ENCODE data around the gene CCHCR1. TPM values are rescaled to one million over a fixed set of nuclear protein-coding genes. Genes with fewer than 3 reads are reported as not detected.

The CCHCR1 gene
- total RNA-seq, 1 donor from 2014 or later = 50.5 TPM

DNA sequence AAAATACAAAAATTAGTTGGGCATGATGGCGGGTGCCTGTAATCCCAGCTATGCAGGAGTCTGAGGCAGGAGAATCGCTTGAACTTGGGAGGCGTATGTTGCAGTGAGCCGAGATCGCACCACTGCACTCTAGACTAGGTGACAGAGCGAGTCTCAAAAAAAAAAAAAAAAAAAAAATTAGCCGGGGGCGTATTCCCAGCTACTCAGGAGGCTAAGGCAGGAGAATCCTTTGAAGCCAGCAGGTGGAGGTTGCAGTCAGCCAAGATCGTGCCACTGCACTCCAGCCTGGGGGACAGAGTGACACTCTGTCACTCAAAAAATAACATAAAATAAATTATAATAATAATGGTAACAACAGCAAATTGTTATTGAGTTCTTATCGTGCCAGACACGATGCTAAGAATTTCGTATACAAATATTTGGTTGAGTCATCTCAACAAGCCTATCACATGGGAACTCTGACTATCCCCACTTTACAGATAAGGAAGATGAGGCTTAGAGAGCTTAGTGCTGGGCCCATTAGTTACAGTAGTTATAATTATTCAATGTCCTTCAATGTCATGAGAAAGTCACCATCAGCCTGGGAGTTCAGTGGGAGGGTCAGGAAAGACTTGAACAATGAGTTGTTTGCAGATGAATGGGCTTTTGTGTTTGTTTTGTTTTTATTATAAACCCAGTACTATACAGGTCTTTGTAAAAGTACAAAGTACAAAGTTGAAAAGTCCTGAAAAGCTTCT is 64.7 kb downstream of the CCHCR1 start:
- no peak for DNase-seq (ENCODE audit: low spot score)
- intact Hi-C loops (cut with micrococcal nuclease) = no loop called here
- H3K27ac Mint-ChIP-seq = no peak overlapping the region
- peaks cover 4% of the 10 kb centered on the region for H3K27me3 Mint-ChIP-seq (ENCODE audit: low read depth)
- H3K4me1 Mint-ChIP-seq (ENCODE audit: low read depth) = peaks cover 16% of the 10 kb centered on the region
- no peak overlapping the region for H3K4me3 Mint-ChIP-seq (ENCODE audit: low read depth)
- H3K36me3 Mint-ChIP-seq (ENCODE audit: low read depth) = no peaks in the 10 kb centered on the region
- H3K9me3 Mint-ChIP-seq = no peaks in the 10 kb centered on the region

Other genes with a start within 250 kb of the CCHCR1 start
- gene GTF2H4, start 249.6 kb downstream of the CCHCR1 start, total RNA-seq = 56.8 and 58.3 TPM in 2 replicates
- gene VARS2, start 243.6 kb downstream of the CCHCR1 start, total RNA-seq = 67.0 and 75.0 TPM in 2 replicates
- gene SFTA2, start 225.6 kb downstream of the CCHCR1 start, total RNA-seq = not detected in 2 replicates
- not detected in 2 replicates for gene MUCL3, start 216.8 kb downstream of the CCHCR1 start, total RNA-seq
- not detected in 2 replicates for gene MUC21, start 174.1 kb downstream of the CCHCR1 start, total RNA-seq
- gene MUC22, start 147.3 kb downstream of the CCHCR1 start, total RNA-seq = not detected in 2 replicates
- not detected in 2 replicates for gene C6orf15, start 45.2 kb downstream of the CCHCR1 start, total RNA-seq
- not detected in 2 replicates for gene PSORS1C1, start 43.0 kb downstream of the CCHCR1 start, total RNA-seq
- gene CDSN, start 37.4 kb downstream of the CCHCR1 start, total RNA-seq = not detected in 2 replicates
- not detected in 2 replicates for gene PSORS1C2, start 18.7 kb downstream of the CCHCR1 start, total RNA-seq
- gene TCF19, start 787 bp upstream of the CCHCR1 start, total RNA-seq = 81.5 and 82.0 TPM in 2 replicates
- gene POU5F1, start 12.9 kb upstream of the CCHCR1 start, total RNA-seq = not detected in 2 replicates
- gene HLA-C, start 114.3 kb upstream of the CCHCR1 start, total RNA-seq = 895 and 906 TPM in 2 replicates
- gene HLA-B, start 199.4 kb upstream of the CCHCR1 start, total RNA-seq = 3,580 and 3,693 TPM in 2 replicates
- gene MICA, start 245.8 kb upstream of the CCHCR1 start, total RNA-seq = 5.6 and 6.0 TPM in 2 replicates

All from activated T-helper 2 cell treated with anti-CD3 and anti-CD28 coated beads, Interferon-gamma antibody, Interleukin-2, Interleukin-4, amounts not matched to agents 10 μg/mL and 5 μg/mL and 100 μg/mL, durations not matched to agents 14 hours and 24 hours and 36 hours (primary cell).